Measurements from ENCODE around the gene SPART. TPM values are rescaled to one million over a fixed set of nuclear protein-coding genes. Genes with fewer than 3 reads are reported as not detected.
"Not testable (repeated sequence)": the region's sequence is repeated elsewhere in the genome, so short reads cannot be mapped to it uniquely, and the experiment has no call there.

SPART gene
- total RNA-seq, 1 donor from 2014 or later: 21.2 TPM

- no peak for TF ChIP-seq CTCF (conservative IDR thresholded peaks at IDR 0.05; ENCODE audit: low read depth, low read length)
- H3K4me3 ChIP-seq (ENCODE audit: low read depth, low read length): no peak overlapping the region
- DNase-seq (ENCODE audit: low read depth): no peak
Measured at GRCh38 chr13:36313047-36313969, 32.9 kb downstream of the SPART start.

- H3K4me3 ChIP-seq (ENCODE audit: low read depth, low read length): no peak overlapping the region
- DNase-seq (ENCODE audit: low read depth): no peak
- TF ChIP-seq CTCF (conservative IDR thresholded peaks at IDR 0.05; ENCODE audit: low read depth, low read length): no peak
Measured at GRCh38 chr13:36310417-36311108, 35.6 kb downstream of the SPART start.

- no peak for TF ChIP-seq CTCF (conservative IDR thresholded peaks at IDR 0.05; ENCODE audit: low read depth, low read length)
- no peak for DNase-seq (ENCODE audit: low read depth)
- no peak overlapping the region for H3K4me3 ChIP-seq (ENCODE audit: low read depth, low read length)
Measured at GRCh38 chr13:36302289-36302688, 43.9 kb downstream of the SPART start.

GRCh38 chr13:36299469-36299868 is 46.7 kb downstream of the SPART start:
- not testable (repeated sequence) for DNase-seq (ENCODE audit: low read depth); H3K4me3 ChIP-seq (ENCODE audit: low read depth, low read length)

- TF ChIP-seq CTCF (conservative IDR thresholded peaks at IDR 0.05; ENCODE audit: low read depth, low read length): no peak
- H3K4me3 ChIP-seq (ENCODE audit: low read depth, low read length): peak overlapping the region; percentile 69
- DNase-seq (ENCODE audit: low read depth): no peak
Measured at GRCh38 chr13:36298535-36299068, 47.6 kb downstream of the SPART start.

GRCh38 chr13:36297366-36298338 is 48.5 kb downstream of the SPART start, which contains the start of gene CCDC169:
Gene CCDC169 (minus strand): TSS chr13:36297814. CDS start chr13:36297719, 95 bp downstream.
- no peak for DNase-seq (ENCODE audit: low read depth)
- TF ChIP-seq CTCF (conservative IDR thresholded peaks at IDR 0.05; ENCODE audit: low read depth, low read length): no peak
- H3K4me3 ChIP-seq (ENCODE audit: low read depth, low read length): peak within 1 kb of the TSS; percentile 69
